GM19455 (cell line): ENCODE results near the gene ZNF474.

Experiments
- ATAC-seq: cut with Tn5 transposase; IDR thresholded peaks from one replicate; pipeline ENCODE4 v1.9.1; 2021; ENCODE audit not compliant: unreplicated experiment

Gene ZNF474

DNA sequence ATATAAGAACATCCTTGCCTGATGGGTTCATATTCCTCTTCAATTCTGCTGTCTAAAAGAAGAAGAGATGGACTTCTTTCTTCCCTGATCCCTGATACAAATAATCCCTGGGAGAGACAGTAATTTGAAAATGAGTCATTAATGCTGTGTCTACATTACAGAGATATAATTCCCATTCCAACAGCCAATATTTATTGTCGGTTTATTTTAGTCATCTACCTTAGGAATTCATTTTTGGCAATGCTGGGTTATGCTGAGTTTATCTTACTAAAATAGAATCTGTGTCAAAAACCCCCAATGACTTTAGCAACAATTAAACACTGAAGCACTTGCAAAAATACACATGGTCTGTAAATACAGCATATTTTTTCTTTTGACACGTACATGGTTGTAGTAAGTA lies 23.9 kb downstream of the ZNF474 start:
- no peak for ATAC-seq

DNA sequence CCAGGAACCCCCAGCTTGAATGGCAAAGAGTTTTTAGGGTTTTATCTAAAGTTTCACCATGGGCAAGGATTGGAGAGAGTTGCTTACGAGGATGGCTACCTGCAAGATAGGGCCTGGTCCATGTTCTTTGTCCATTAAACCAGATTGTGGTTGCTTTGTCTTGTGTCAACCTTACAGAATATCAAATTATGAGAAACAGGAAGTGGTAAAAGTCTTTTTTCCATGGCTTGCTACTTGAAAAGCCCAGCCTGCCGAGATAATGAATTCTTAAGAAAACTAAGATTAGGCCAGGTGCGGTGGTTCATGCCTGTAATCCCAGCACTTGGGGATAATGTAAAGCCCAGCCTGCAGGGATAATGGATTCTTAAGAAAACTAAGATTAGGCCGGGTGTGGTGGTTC lies 24.4 kb downstream of the ZNF474 start:
- no peak for ATAC-seq

DNA sequence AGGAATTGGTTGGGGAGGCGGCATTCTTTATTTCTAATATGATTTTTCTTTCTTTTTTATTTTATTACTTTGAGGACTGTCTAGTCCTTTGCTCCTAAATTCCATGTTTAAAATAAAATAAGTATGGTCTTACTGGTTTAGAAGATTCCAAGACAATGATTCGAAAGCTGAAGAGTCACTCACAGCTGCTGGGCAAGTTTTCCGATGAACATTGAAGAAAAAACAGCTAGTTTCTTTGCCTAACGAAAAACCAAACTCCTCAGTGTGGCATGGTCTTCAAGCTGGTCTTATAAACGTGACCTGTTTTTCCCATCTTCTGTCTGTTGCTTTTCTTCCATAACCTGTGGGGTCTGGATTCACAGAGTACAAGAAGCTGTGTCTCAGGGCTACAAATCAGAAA lies 25.1 kb downstream of the ZNF474 start:
- no peak for ATAC-seq

DNA sequence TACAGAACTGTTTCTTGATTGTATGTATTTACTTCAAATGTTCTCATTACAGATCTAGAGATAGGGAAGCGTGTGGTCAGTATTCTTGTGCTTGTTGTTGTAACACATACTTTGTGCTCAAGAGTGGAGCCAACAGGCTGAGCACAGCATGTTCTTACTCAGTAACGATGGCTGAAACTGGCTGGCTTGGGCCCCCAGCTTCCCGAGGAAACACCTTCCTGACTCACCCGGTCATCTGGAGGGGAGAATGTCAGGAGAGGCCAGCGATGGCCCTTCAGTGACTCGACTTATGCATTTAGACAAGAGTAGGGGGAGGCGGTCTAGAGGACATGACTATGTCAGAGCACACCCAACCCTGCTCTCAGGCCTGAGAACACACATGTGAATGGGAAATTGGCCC lies 25.6 kb downstream of the ZNF474 start:
- ATAC-seq = no peak

GRCh38 chr5:122155546-122155945 lies 26.2 kb downstream of the ZNF474 start:
- no peak for ATAC-seq

GRCh38 chr5:122156724-122157325 lies 27.5 kb downstream of the ZNF474 start:
- no peak for ATAC-seq

DNA sequence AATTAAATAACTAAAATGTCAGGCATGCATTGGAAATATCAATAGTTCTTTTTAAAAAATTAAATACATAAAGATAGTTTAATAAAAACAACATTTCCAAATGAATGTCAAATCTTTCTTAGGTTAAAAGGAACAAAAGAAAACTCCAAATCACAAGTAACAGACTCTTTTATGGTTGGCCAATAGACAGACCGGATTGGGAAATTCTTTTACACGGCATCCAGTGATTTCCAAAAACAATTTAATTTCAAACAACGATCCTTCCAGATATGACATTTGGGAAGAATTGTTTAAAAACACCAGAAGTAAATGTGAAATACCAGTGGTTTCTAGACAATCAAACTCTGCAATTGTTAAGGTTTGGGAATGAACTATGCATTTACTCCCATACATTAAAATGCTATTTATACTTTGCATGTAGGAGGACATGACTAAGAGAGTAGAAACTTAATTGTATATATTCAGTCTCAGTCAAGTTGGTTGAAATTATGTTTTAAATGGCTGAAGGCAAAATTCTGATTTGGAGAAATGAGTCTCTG lies 32.8 kb downstream of the ZNF474 start:
- no peak for ATAC-seq

GRCh38 chr5:122163121-122164069 lies 34.0 kb downstream of the ZNF474 start:
- ATAC-seq = no peak

DNA sequence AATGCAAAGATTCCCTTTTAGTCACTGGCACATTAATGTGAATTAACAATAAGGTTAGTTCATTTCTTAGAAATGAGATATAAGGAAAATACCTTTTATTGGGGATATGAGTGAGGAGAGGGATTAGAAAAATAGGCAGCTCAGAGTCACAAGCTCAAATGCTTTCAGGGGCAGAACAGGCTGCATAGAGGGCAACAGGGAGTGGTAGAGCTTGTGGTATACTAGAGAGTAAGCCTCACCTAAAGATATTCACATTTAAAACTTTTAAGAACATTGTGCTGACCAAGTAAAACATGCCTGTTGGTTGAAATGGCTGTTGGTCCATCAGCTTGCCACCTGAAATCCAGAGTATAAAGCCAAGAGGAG lies 34.7 kb downstream of the ZNF474 start:
- no peak for ATAC-seq

DNA sequence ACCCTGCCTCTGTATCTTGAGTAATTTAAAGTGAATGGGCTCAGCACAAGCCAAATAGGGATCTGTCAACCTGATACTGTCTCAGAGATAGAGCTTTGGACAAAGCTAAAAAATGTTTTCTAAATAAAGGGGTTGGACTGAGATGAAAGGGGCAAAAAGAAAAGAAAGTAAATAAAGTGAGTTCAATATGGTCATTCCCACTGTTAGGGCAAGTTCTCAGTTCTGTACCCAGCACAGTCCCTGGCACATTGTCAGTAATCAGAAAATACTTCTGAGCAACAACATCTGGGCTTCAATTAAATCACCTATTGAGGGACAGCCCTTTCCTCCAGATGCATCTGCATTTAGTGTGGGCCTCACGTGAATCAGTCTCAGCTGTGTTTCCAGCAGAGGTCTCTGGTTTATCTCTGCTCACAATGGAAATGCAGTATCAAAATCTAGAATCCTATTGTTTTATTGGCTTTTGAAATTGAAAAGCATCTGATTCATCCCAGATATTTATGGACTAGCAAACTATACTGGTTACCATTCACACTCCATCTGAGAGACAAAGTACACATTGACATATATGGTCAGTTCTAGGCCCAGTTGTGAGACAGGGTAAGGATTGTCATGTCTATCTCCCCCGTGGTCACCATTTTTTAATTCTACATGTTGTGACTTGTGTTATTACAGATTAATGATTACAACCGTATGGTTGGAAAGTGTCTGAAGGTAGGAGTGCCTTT lies 35.6 kb downstream of the ZNF474 start:
- ATAC-seq = no peak

DNA sequence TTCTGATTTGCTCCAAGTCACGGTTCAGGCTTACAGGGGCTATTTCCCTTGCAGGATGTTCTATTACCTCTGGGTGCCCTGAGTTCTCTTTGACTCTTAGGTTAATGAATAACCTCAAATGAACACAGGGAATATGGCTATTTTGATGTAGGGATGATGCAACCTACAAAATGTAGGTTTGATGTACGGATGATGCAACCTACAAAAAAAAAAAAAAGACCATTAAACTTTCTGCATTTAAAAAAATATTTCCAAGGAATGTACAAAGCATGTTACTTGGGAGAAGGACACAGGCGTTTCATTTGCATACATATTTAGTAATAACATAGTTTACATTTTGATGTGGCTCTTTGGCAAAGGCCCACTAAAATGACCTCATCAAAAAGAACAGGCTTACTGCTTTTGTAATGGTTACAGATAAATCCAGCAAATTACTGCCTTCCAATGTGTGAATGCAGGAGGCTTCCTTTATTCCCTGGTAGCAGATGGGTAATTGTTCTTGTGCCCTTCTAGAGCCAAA lies 36.3 kb downstream of the ZNF474 start:
- no peak for ATAC-seq

GRCh38 chr5:122169350-122170103 lies 40.2 kb downstream of the ZNF474 start:
- no peak for ATAC-seq

DNA sequence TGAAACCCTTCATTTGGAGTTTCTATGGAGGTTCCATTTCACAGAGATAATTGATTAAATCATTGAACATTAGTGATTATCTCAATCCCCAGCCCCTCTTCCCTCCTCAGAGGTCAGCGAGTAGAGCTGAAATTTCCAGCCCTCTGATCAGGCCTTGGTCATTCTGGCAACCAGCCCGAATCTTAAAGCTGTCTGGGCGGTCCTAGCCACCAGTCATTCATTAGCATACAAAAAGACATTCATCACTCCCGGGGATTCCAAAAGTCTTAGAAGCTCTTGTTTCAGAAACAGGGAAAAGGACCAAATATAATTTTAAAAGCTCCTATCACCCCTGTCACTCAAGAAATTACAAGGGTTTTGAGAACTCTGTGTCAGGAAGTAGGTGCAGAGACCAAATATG lies 41.3 kb downstream of the ZNF474 start:
- no peak for ATAC-seq

DNA sequence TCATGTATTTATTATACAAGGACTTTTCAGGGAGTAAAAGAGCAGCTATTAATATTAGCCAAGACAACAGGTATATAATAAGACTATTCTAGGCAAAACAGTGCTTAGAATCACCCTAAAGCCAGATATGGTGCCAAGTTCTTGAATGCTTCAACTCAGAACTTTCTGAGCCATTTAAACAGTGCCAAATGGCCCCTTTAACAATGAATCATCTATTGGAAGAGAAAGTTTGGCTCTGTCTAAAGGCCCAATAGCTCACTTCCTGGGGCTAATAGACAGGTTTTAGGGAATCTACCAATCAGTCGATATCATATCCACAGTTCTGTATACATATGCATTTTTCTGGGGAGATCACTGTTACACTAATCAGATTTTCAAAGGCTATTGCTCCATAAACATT lies 42.9 kb downstream of the ZNF474 start:
- no peak for ATAC-seq

- ATAC-seq = no peak
Observed at GRCh38 chr5:122173474-122174415, 44.4 kb downstream of the ZNF474 start.

DNA sequence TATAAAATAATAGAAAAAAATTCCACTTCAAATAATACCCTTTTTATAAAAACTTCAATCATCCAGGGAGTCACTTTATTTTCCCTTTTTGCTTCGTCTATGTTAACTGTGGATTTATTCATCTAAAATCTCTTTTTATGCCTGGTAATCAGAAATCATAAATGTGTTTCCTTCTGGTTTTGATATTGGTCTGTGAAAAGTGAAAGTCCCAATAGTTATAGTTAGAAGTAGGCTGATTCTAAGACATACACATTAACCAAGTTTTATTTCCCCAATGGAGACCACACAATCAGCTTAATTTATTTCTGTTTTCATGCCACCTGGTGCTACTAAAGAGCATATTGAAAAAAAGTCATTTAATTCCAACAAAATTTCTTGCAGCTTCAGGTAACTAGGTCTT lies 45.7 kb downstream of the ZNF474 start:
- no peak for ATAC-seq

GRCh38 chr5:122175852-122176251 lies 46.5 kb downstream of the ZNF474 start:
- ATAC-seq = no peak

DNA sequence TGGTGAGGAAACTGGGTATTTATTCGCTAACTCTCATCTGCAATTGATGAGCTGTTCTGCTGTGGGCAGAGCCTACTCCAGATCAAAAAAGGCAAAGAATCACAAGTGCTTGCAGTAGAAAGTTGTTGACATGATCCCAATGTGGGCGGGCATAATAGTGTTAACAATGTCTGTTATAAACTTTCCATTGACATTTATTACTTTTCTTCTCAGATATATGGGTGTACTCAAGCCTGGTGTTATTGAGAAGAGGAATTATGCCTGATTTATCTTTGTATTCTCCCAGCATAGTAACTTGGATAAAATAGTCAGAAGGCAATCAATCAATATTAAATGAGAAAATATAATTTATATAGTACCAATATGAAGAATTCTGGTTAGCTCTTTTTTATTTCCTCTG lies 47.8 kb downstream of the ZNF474 start:
- no peak for ATAC-seq

DNA sequence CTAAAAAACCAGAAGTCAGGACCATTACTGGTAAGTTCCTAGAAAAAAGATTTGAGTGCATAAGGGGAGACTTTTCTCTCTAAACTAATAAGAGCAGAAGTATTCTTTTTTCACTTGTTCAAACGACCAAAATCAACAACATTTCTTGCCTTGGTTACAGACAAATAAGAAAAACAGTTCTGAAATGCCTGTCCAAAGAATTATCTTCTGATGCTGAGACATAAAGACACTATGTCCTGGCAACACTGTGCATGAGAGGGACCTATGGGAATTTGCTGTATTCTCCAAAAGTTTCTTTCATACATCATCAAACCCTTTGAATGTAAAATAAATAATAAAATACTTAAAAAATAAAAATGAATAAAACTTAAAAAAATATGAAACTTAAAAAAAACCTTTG lies 50.4 kb downstream of the ZNF474 start:
- no peak for ATAC-seq
